A549 (cell line): ENCODE data around the gene SLC24A4. TPM values are rescaled to one million over a fixed set of nuclear protein-coding genes. Genes with fewer than 3 reads are reported as not detected.
A peak's percentile ranks its signal among the peaks of the same experiment; 100 is the strongest.

Experiments
- ATAC-seq, 2 experiments: fragments of 200-7000 bp in 1 of 2; fragments of >200 bp in 1 of 2; cut with Nextera tagmentation in 1 of 2; cut with Tn5 transposase in 1 of 2; 3 replicates each; pipeline versions ENCODE4 v1.8.0 to v1.9.1; 2018 to 2020; ENCODE audit warnings: mild to moderate bottlenecking in 1 of 2, moderate library complexity in 1 of 2
- CTCF ChIA-PET: fragments of 300-600 bp; sonication (Branson Sonifier 250); formaldehyde crosslinking; extraction: SDS; loops from one replicate; lab custom pipeline; 2021; ENCODE audit warnings: antibody characterized with exemption, inconsistent platforms; lab: Yijun Ruan, JAX
- POLR2A ChIA-PET: fragments of 350-600 bp; formaldehyde crosslinking; extraction: SDS; loops from one replicate; lab custom pipeline; 2021; ENCODE audit warnings: antibody characterized with exemption, inconsistent platforms; lab: Yijun Ruan, JAX
- DNase-seq, 2 experiments: peaks; one replicate each; pipeline versions ENCODE4 v3.0.0 to v3.0.0-alpha.2; 2011 to 2016; ENCODE audit warnings: low read depth in 1 of 2, low spot score in 1 of 2
- FAIRE-seq: peaks from 2 replicates; lab custom pipeline; 2011; peaks lifted over from hg19 to GRCh38; lab: Jason Lieb, UNC
- H3K27ac ChIP-seq, 2 experiments: fragments of >200 bp; sonication (Bioruptor Twin); formaldehyde crosslinking; 3 replicates each; pipeline ENCODE4 v1.5.1; 2016 to 2017
- H3K4me1 ChIP-seq: fragments of >200 bp; sonication (Bioruptor Twin); formaldehyde crosslinking; 3 replicates; pipeline ENCODE4 v1.6.1; 2016
- H3K4me2 ChIP-seq: fragments of >200 bp; sonication (Bioruptor Twin); formaldehyde crosslinking; 3 replicates; pipeline ENCODE4 v1.6.1; 2016
- H3K4me3 ChIP-seq: fragments of >200 bp; sonication (Bioruptor Twin); formaldehyde crosslinking; 3 replicates; pipeline ENCODE4 v1.5.1; 2016
- H3K9me3 ChIP-seq: fragments of >200 bp; sonication (Bioruptor Twin); formaldehyde crosslinking; 3 replicates; pipeline ENCODE4 v1.6.1; 2016
- CBX2 ChIP-seq: fragments of 200-600 bp; sonication (generic); IDR thresholded peaks from 2 replicates; pipeline ENCODE4 v1.6.1; 2016; ENCODE audit warnings: low read depth, mild to moderate bottlenecking, borderline replicate concordance
- CEBPB ChIP-seq, 2 experiments: fragments of >200 bp in 1 of 2; sonication (Bioruptor Twin) in 1 of 2; formaldehyde crosslinking in 1 of 2; IDR thresholded peaks; 2 replicates each; pipeline ENCODE4 v1.6.1; 2012 to 2016
- CHD4 ChIP-seq: fragments of 200-600 bp; sonication (generic); IDR thresholded peaks from 2 replicates; pipeline ENCODE4 v1.6.1; 2016; ENCODE audit warnings: antibody characterized with exemption, mild to moderate bottlenecking, borderline replicate concordance
- EHMT2 ChIP-seq: fragments of 200-600 bp; sonication (generic); IDR thresholded peaks from 2 replicates; pipeline ENCODE4 v1.6.1; 2016; ENCODE audit warnings: antibody characterized with exemption, low read depth, mild to moderate bottlenecking, moderate library complexity
- FOSB ChIP-seq: fragments of 250-450 bp; sonication (Bioruptor Pico); IDR thresholded peaks from 2 replicates; pipeline ENCODE4 v1.5.0; 2020; ENCODE audit warnings: mild to moderate bottlenecking, moderate library complexity
- FOSL2 ChIP-seq, 2 experiments: fragments of 450-650 bp in 1 of 2; fragments of >200 bp in 1 of 2; sonication (Bioruptor Twin) in 1 of 2; formaldehyde crosslinking; IDR thresholded peaks; 2 replicates each; pipeline versions ENCODE4 v1.5.0 to v1.6.1; 2016 to 2020; ENCODE audit warnings: mild to moderate bottlenecking in 1 of 2, moderate library complexity in 1 of 2
- GATA3 ChIP-seq: IDR thresholded peaks from 2 replicates; pipeline ENCODE4 v1.6.1; 2012; ENCODE audit warnings: borderline replicate concordance
- HEYL ChIP-seq: fragments of 250-450 bp; sonication (Bioruptor Pico); IDR thresholded peaks from 2 replicates; pipeline ENCODE4 v1.8.0; 2021; ENCODE audit warnings: mild to moderate bottlenecking, moderate library complexity
- HOXA7 ChIP-seq: fragments of 250-450 bp; sonication (Bioruptor Pico); IDR thresholded peaks from 2 replicates; pipeline ENCODE4 v1.5.0; 2020; ENCODE audit warnings: mild to moderate bottlenecking, moderate library complexity
- HOXB5 ChIP-seq: fragments of 250-450 bp; sonication (Bioruptor Pico); IDR thresholded peaks from 2 replicates; pipeline ENCODE4 v1.5.0; 2020; ENCODE audit warnings: mild to moderate bottlenecking, moderate library complexity
- JUN ChIP-seq, 2 experiments: fragments of >200 bp; sonication (Bioruptor Twin); formaldehyde crosslinking; IDR thresholded peaks; 2 replicates in 1 of 2; 3 replicates in 1 of 2; pipeline ENCODE4 v1.6.1; 2016 to 2017
- KDM1A ChIP-seq: fragments of 200-600 bp; sonication (generic); IDR thresholded peaks from 2 replicates; pipeline ENCODE4 v1.6.1; 2016; ENCODE audit warnings: low read depth, mild to moderate bottlenecking
- POLR2AphosphoS2 ChIP-seq: conservative IDR thresholded peaks from 2 replicates; pipeline ENCODE4 v1.6.1; 2012; ENCODE audit warnings: low read length, improper control_type of control experiment, inconsistent platforms
- RAD21 ChIP-seq, 2 experiments: fragments of >200 bp in 1 of 2; sonication (Bioruptor Twin) in 1 of 2; formaldehyde crosslinking in 1 of 2; IDR thresholded peaks in 1 of 2; conservative IDR thresholded peaks in 1 of 2; 2 replicates in 1 of 2; 3 replicates in 1 of 2; pipeline ENCODE4 v1.6.1; 2012 to 2018; ENCODE audit warnings: inconsistent platforms in 1 of 2
- RCOR1 ChIP-seq: fragments of 150-350 bp; IDR thresholded peaks from 2 replicates; pipeline ENCODE4 v1.6.1; 2014; ENCODE audit warnings: antibody characterized with exemption, low read length, low read depth
- RFX5 ChIP-seq: fragments of 450-650 bp; IDR thresholded peaks from 2 replicates; pipeline ENCODE4 v1.7.1; 2014; ENCODE audit warnings: antibody characterized with exemption, mild to moderate bottlenecking, moderate library complexity
- SMC3 ChIP-seq: fragments of >200 bp; sonication (Bioruptor Twin); formaldehyde crosslinking; IDR thresholded peaks from 3 replicates; pipeline ENCODE4 v1.6.1; 2018; ENCODE audit warnings: inconsistent platforms
- SREBF2 ChIP-seq: fragments of 450-650 bp; IDR thresholded peaks from 2 replicates; pipeline ENCODE4 v1.6.1; 2014; ENCODE audit warnings: mild to moderate bottlenecking, moderate library complexity
- TP53 ChIP-seq: fragments of 250-450 bp; sonication (Bioruptor Pico); IDR thresholded peaks from 2 replicates; pipeline ENCODE4 v1.5.0; 2021; ENCODE audit warnings: mild to moderate bottlenecking, moderate library complexity
- ZFP36 ChIP-seq: fragments of 450-650 bp; IDR thresholded peaks from 2 replicates; pipeline ENCODE4 v1.6.1; 2014; ENCODE audit warnings: borderline replicate concordance; ENCODE audit not compliant: partially characterized antibody
- ZNF302 ChIP-seq: fragments of 250-450 bp; sonication (Bioruptor Pico); IDR thresholded peaks from 2 replicates; pipeline ENCODE4 v1.9.0; 2021; ENCODE audit warnings: inconsistent platforms, mild to moderate bottlenecking, moderate library complexity
- ZSCAN20 ChIP-seq: fragments of 250-450 bp; sonication (Bioruptor Pico); IDR thresholded peaks from 2 replicates; pipeline ENCODE4 v1.8.0; 2022; ENCODE audit warnings: mild to moderate bottlenecking, moderate library complexity
- WGBS: methylation state at CpG from one replicate; pipeline ENCODE4 v1.1.6; 2017; ENCODE audit errors: missing lambda C conversion rate; 5-methylcytosine and 5-hydroxymethylcytosine counted together
- polyA plus RNA-seq, 4 experiments: library from polyadenylated mRNA; depleted of rRNA in 3 of 4; stranded (reverse); fragments of >200 nt; fragmentation: RNase III in 1 of 4; extraction: RNeasy Plus Mini Kit Qiagen cat#74134 plus additional on column Dnase treatment in 1 of 4; gene quantifications; 2 replicates in 3 of 4; 3 replicates in 1 of 4; pipeline ENCODE4 v1.2.3, GENCODE V29; 2011 to 2017
- TF ChIP-seq, protein P1 (sequence below): fragments of >200 bp; sonication (Bioruptor Twin); formaldehyde crosslinking; IDR thresholded peaks from 2 replicates; pipeline ENCODE4 v1.6.1; 2016
- TF ChIP-seq, protein P2 (sequence below): IDR thresholded peaks from 2 replicates; pipeline ENCODE4 v1.6.1; 2012
- TF ChIP-seq, protein P3 (sequence below): fragments of 150-350 bp; IDR thresholded peaks from 2 replicates; pipeline ENCODE4 v1.6.1; 2014; ENCODE audit warnings: low read depth, mild to moderate bottlenecking, low read length
- TF ChIP-seq, protein P4 (sequence below): IDR thresholded peaks from 2 replicates; pipeline ENCODE4 v1.6.1; 2012
- TF ChIP-seq, protein P5 (sequence below): fragments of 250-450 bp; sonication (Bioruptor Pico); IDR thresholded peaks from 2 replicates; pipeline ENCODE4 v1.5.0; 2021; ENCODE audit warnings: mild to moderate bottlenecking, moderate library complexity, borderline replicate concordance
- TF ChIP-seq, protein P6 (sequence below): fragments of >200 bp; sonication (Bioruptor Twin); formaldehyde crosslinking; IDR thresholded peaks from 3 replicates; pipeline ENCODE4 v1.6.1; 2016

The SLC24A4 gene
- polyA plus RNA-seq, 2 of the 4 experiments (the other 2 are of a cell fraction): 0.05 to 0.19 TPM

DNA sequence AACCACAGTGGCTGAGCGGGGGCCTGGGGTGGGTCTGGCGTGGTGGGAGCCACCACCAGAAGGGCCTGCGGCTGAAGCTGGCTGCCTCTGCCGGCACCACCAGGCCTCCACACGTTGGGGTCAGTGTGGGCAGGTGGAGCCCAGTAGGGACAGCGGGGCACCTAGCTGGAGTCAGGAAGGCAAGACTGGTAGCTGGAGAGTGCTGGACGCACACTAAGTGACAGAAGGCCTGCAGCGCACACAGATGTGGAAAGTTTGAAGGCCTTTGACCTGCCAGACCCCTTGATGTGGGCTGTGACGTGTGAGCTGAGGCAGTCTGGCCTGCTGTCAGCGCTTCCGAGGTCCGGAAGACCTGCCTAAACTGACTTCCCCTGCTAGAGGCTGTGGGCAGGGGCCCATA is 216.9 kb downstream of the SLC24A4 start:
- peak in 1 of 2 experiments; percentile 14; a peak in 1 of 6 replicates for ATAC-seq
- DNase-seq: no peak
- 85% methylated on average over 9 of the region's 12 CpGs for WGBS
- TF ChIP-seq POLR2AphosphoS2: no peak
- TF ChIP-seq JUN (IDR thresholded peaks at IDR 0.05): no peak
- TF ChIP-seq RFX5: no peak
- TF ChIP-seq HOXB5: no peak
- no peak for TF ChIP-seq CBX2
- TF ChIP-seq FOSL2 (IDR thresholded peaks at IDR 0.05): no peak
- no peak for TF ChIP-seq FOSL2 (CRISPR knock-in tag; IDR thresholded peaks at IDR 0.05)
- TF ChIP-seq EHMT2: no peak
- TF ChIP-seq SMC3: no peak
- TF ChIP-seq ZNF302 (CRISPR knock-in tag): no peak
- TF ChIP-seq, protein P1, sequence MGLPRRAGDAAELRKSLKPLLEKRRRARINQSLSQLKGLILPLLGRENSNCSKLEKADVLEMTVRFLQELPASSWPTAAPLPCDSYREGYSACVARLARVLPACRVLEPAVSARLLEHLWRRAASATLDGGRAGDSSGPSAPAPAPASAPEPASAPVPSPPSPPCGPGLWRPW: no peak
- TF ChIP-seq HEYL: no peak
- TF ChIP-seq ZSCAN20 (CRISPR knock-in tag): no peak
- TF ChIP-seq, protein P2, sequence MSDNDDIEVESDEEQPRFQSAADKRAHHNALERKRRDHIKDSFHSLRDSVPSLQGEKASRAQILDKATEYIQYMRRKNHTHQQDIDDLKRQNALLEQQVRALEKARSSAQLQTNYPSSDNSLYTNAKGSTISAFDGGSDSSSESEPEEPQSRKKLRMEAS: no peak
- TF ChIP-seq, protein P3, sequence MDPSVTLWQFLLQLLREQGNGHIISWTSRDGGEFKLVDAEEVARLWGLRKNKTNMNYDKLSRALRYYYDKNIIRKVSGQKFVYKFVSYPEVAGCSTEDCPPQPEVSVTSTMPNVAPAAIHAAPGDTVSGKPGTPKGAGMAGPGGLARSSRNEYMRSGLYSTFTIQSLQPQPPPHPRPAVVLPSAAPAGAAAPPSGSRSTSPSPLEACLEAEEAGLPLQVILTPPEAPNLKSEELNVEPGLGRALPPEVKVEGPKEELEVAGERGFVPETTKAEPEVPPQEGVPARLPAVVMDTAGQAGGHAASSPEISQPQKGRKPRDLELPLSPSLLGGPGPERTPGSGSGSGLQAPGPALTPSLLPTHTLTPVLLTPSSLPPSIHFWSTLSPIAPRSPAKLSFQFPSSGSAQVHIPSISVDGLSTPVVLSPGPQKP: no peak
- TF ChIP-seq, protein P4, sequence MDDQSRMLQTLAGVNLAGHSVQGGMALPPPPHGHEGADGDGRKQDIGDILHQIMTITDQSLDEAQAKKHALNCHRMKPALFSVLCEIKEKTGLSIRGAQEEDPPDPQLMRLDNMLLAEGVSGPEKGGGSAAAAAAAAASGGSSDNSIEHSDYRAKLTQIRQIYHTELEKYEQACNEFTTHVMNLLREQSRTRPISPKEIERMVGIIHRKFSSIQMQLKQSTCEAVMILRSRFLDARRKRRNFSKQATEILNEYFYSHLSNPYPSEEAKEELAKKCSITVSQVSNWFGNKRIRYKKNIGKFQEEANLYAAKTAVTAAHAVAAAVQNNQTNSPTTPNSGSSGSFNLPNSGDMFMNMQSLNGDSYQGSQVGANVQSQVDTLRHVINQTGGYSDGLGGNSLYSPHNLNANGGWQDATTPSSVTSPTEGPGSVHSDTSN: no peak
- no peak for TF ChIP-seq FOSB (CRISPR knock-in tag)
- no peak for TF ChIP-seq RAD21 (conservative IDR thresholded peaks at IDR 0.05 in 1 of 2, IDR thresholded peaks at IDR 0.05 in 1 of 2)
- TF ChIP-seq, protein P5, sequence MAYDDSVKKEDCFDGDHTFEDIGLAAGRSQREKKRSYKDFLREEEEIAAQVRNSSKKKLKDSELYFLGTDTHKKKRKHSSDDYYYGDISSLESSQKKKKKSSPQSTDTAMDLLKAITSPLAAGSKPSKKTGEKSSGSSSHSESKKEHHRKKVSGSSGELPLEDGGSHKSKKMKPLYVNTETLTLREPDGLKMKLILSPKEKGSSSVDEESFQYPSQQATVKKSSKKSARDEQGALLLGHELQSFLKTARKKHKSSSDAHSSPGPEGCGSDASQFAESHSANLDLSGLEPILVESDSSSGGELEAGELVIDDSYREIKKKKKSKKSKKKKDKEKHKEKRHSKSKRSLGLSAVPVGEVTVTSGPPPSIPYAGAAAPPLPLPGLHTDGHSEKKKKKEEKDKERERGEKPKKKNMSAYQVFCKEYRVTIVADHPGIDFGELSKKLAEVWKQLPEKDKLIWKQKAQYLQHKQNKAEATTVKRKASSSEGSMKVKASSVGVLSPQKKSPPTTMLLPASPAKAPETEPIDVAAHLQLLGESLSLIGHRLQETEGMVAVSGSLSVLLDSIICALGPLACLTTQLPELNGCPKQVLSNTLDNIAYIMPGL (CRISPR knock-in tag): no peak
- H3K27ac ChIP-seq: peak overlapping the region; percentile 80 to 90
- no peaks in the 10 kb centered on the region for H3K9me3 ChIP-seq
- POLR2A ChIA-PET: no interaction called here
- peak overlapping the region; percentile 64 for H3K4me2 ChIP-seq
- FAIRE-seq: no peak
- H3K4me3 ChIP-seq: no peak overlapping the region
- H3K4me1 ChIP-seq: peaks cover 58% of the 10 kb centered on the region
- CTCF ChIA-PET: no interaction called here

DNA sequence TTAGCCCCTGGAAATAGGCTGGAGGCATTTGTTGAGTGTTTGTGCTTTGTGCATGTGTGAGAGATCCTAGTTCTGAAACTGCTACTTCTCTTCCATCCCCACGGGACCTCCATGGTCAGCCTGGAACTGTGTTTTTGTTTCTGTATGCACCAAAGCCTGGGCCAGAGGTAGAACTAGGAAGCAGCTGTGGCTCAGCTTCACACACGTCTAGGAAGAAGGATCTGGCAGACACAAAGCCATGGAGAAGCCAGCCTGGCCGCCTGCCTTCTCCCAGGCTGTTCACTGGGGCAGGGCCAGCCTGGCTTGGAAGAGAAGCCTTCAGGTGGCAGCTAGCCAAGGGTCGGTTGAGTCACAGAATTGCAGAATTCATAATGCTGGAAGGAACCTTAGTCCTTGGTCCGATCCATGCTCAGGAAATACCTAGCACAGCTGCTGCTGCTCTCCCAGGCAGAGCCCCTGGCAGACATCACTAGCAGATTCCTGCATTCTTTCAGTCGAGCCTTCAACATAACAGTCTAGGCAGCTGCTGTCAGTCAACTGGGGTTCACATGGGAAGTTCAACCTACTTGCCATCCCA is 217.6 kb downstream of the SLC24A4 start:
- peak overlapping the region; percentile 80 to 90 for H3K27ac ChIP-seq
- FAIRE-seq (peak; percentile 78), DNase-seq (peak; percentile 77 to 90), ATAC-seq (peak; percentile 88 to 91)
- ChIA-PET POLR2A (interaction anchor here (0.7 kb wide), 1 partner anchor 59 kb away, joined by 3 read pairs; no protein-coding TSS in a partner anchor), CTCF (interaction anchor here (0.5 kb wide), 1 partner anchor 158 kb away, joined by 3 read pairs; no protein-coding TSS in a partner anchor)
- H3K4me1 ChIP-seq: peaks cover 63% of the 10 kb centered on the region
- no peak overlapping the region for H3K4me3 ChIP-seq
- 4% methylated on average over 6 of the region's 6 CpGs for WGBS
- peak overlapping the region; percentile 64 for H3K4me2 ChIP-seq
- no peaks in the 10 kb centered on the region for H3K9me3 ChIP-seq
- TF ChIP-seq CHD4 (no peak), CBX2 (no peak), CEBPB (IDR thresholded peaks at IDR 0.05) (peak; percentile 17 to 80; a peak in 2 of 4 replicates), HOXA7 (CRISPR knock-in tag) (no peak), GATA3 (peak; percentile 56; the same call in 1 of the 2 replicates), FOSB (CRISPR knock-in tag) (no peak), TP53 (CRISPR knock-in tag) (no peak), ZFP36 (no peak), RAD21 (conservative IDR thresholded peaks at IDR 0.05 in 1 of 2, IDR thresholded peaks at IDR 0.05 in 1 of 2) (peak; percentile 12 to 43; a peak in 3 of 5 replicates), RCOR1 (no peak), SREBF2 (no peak), KDM1A (no peak)
- TF ChIP-seq, protein P2: peak; percentile 70
- TF ChIP-seq, protein P5 (CRISPR knock-in tag): no peak
- TF ChIP-seq, protein P6, sequence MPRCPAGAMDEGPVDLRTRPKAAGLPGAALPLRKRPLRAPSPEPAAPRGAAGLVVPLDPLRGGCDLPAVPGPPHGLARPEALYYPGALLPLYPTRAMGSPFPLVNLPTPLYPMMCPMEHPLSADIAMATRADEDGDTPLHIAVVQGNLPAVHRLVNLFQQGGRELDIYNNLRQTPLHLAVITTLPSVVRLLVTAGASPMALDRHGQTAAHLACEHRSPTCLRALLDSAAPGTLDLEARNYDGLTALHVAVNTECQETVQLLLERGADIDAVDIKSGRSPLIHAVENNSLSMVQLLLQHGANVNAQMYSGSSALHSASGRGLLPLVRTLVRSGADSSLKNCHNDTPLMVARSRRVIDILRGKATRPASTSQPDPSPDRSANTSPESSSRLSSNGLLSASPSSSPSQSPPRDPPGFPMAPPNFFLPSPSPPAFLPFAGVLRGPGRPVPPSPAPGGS: 0 out of 3 replicates have a peak, but pooled peaks have one; percentile 40
